ENCODE data around the gene UBE2H. TPM values are rescaled to one million over a fixed set of nuclear protein-coding genes. Genes with fewer than 3 reads are reported as not detected.

The UBE2H gene
- total RNA-seq, 1 experiment from 2014 or later, result 75.1 TPM

- peaks cover 17 to 26% (median 25%) of the 10 kb centered on the region in 3 experiments for H3K36me3 Mint-ChIP-seq (ENCODE audit: insufficient read depth in 1 of 3, low read depth in 3 of 3)
- no peaks in the 10 kb centered on the region for H4K20me1 ChIP-seq (ENCODE audit: control insufficient read depth, insufficient read depth, insufficient read length)
- H3T11ph ChIP-seq (ENCODE audit: low read length), result no peak overlapping the region
- no peak overlapping the region for H3K23ac ChIP-seq (ENCODE audit: insufficient read length, low read depth, low read length)
- no peak overlapping the region for H3K4me3 Mint-ChIP-seq
- H3K27me3 ChIP-seq (ENCODE audit: insufficient read depth, low read length), result no peaks in the 10 kb centered on the region
- H2BK5ac ChIP-seq (ENCODE audit: insufficient read length, low read length), result no peak overlapping the region
- H3K27me3 Mint-ChIP-seq (ENCODE audit: low read depth), result no peaks in the 10 kb centered on the region
- TF ChIP-seq CTCF (conservative IDR thresholded peaks at IDR 0.05), result no peak
- no peak overlapping the region for H3K9ac ChIP-seq (ENCODE audit: extremely low read depth, insufficient read length, low read length)
- H3K9me3 Mint-ChIP-seq, result no peaks in the 10 kb centered on the region
- H3K4ac ChIP-seq (ENCODE audit: low read depth, low read length), result no peak overlapping the region
- H3K9me3 ChIP-seq (ENCODE audit: control insufficient read depth, low read depth, low read length), result no peaks in the 10 kb centered on the region
- no peaks in the 10 kb centered on the region for H3K23me2 ChIP-seq (ENCODE audit: insufficient read length, low read depth, low read length, poor library complexity, severe bottlenecking)
- H3K18ac ChIP-seq (ENCODE audit: insufficient read length, low read depth, low read length), result no peak overlapping the region
- peaks cover 18 to 19% of the 10 kb centered on the region in 2 experiments for H3K4me1 Mint-ChIP-seq
- no peak overlapping the region for H4K91ac ChIP-seq (ENCODE audit: insufficient read length, low read depth, low read length)
- H2BK20ac ChIP-seq (ENCODE audit: low read depth, low read length, poor library complexity, severe bottlenecking), result no peak overlapping the region
- no peak overlapping the region for H3K27ac ChIP-seq (ENCODE audit: insufficient read length, low read depth, low read length)
- no peak overlapping the region for H3K56ac ChIP-seq (ENCODE audit: insufficient read length, low read depth, low read length)
- no peak overlapping the region for H3K4me2 ChIP-seq (ENCODE audit: insufficient read depth, insufficient read length, low read length)
- H4K5ac ChIP-seq (ENCODE audit: insufficient read length, low read depth, low read length), result no peak overlapping the region
- no peaks in the 10 kb centered on the region; the same call in 1 of the 2 replicates for H3K4me1 ChIP-seq (ENCODE audit: insufficient read depth, low read length)
- no peak for DNase-seq
- H2BK120ac ChIP-seq (ENCODE audit: low read depth, low read length, poor library complexity, severe bottlenecking), result no peak overlapping the region
- no peak overlapping the region for H3K27ac Mint-ChIP-seq
- H2AFZ ChIP-seq (ENCODE audit: low read length), result no peak overlapping the region
- no peak overlapping the region for H2AK5ac ChIP-seq (ENCODE audit: insufficient read length, low read length)
- H2BK12ac ChIP-seq (ENCODE audit: insufficient read length, low read depth, low read length), result no peak overlapping the region
- no CpG with 5 or more reads among the region's 5 CpGs for WGBS (ENCODE audit: extremely low coverage, insufficient read length, low lambda C conversion rate)
- H3K14ac ChIP-seq (ENCODE audit: insufficient read depth, low read length), result no peak overlapping the region
- H3K79me1 ChIP-seq (ENCODE audit: insufficient read depth, low read depth, low read length, poor library complexity, severe bottlenecking), result no peaks in the 10 kb centered on the region
- H3K79me2 ChIP-seq (ENCODE audit: insufficient read depth, low read length), result no peaks in the 10 kb centered on the region
- no peak overlapping the region for H2BK15ac ChIP-seq (ENCODE audit: low read depth, low read length)
- H4K8ac ChIP-seq (replicated peaks; ENCODE audit: insufficient read length, low read depth, low read length), result no peak overlapping the region
Measured at GRCh38 chr7:129872054-129872453, 80.7 kb downstream of the UBE2H start.
